ENCODE measurements around the gene IL1RL2.

IL1RL2 gene

GRCh38 chr2:102186791-102187495, at the start of gene IL1RL2:
IL1RL2 (plus strand) TSS chr2:102187023; CDS start chr2:102187868, 845 bp downstream.
- DNase-seq (ENCODE audit: low read depth), result no peak

- DNase-seq (ENCODE audit: low read depth), result no peak
These were observed 49.7 kb upstream of the IL1RL2 start for GRCh38 chr2:102137138-102137537.

DNA sequence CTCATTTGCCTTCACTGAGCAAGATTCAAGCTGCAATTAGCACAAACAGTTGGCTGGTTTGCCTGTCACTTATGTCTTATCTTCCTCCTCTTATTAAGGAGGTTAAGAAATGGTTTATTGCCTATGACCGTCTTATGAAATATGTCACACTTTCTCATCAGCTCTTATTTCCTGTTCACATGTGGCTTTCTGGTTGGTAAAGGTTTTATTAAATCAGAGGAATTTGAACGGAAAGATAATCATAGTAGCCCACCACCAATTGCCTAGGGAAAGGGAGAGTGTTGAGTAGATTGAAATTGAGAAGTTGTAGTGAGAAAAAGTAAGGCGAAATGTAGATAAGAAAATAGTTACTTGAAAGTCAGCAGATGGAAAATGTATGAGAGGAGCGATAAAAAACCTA, 48.5 kb upstream of the IL1RL2 start:
- DNase-seq (ENCODE audit: low read depth), result no peak

DNA sequence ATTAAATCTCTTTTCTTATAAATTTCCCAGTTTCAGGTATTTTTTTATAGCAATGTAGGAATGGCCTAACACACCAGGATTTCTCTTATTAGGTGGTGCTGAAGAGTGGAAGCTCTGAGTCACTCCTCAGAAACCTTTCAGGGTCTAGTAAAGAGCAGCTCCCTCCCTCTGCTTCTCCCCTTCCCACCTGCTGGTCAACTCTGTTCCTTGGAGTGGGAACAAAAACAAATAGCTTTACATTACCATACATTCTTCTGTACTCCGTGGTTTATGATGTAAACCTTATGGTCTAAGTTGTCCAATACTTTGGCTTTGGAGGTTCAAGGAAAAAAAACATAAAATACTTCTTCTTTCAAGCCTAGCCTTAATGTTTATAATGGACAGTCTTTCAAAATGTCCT, 47.0 kb upstream of the IL1RL2 start:
- DNase-seq (ENCODE audit: low read depth), result no peak

- no peak for DNase-seq (ENCODE audit: low read depth)
These were observed 46.4 kb upstream of the IL1RL2 start for GRCh38 chr2:102140377-102140776.

- DNase-seq (ENCODE audit: low read depth), result peak; percentile 95
These were observed 45.5 kb upstream of the IL1RL2 start for GRCh38 chr2:102141011-102141943.

GRCh38 chr2:102141970-102142828, 44.6 kb upstream of the IL1RL2 start, which contains the start of gene IL1R1:
IL1R1 (plus strand) TSS chr2:102142746; CDS start chr2:102157725, 14,979 bp downstream.
- peak; percentile 86 for DNase-seq (ENCODE audit: low read depth)

- DNase-seq (ENCODE audit: low read depth), result peak; percentile 60
These were observed 43.9 kb upstream of the IL1RL2 start for GRCh38 chr2:102142829-102143449.

GRCh38 chr2:102143450-102143985, 43.3 kb upstream of the IL1RL2 start:
- peak; percentile 58 for DNase-seq (ENCODE audit: low read depth)

GRCh38 chr2:102144128-102144527, 42.7 kb upstream of the IL1RL2 start:
- DNase-seq (ENCODE audit: low read depth), result peak; percentile 73

- no peak for DNase-seq (ENCODE audit: low read depth)
These were observed 41.7 kb upstream of the IL1RL2 start for GRCh38 chr2:102145107-102145506.

DNA sequence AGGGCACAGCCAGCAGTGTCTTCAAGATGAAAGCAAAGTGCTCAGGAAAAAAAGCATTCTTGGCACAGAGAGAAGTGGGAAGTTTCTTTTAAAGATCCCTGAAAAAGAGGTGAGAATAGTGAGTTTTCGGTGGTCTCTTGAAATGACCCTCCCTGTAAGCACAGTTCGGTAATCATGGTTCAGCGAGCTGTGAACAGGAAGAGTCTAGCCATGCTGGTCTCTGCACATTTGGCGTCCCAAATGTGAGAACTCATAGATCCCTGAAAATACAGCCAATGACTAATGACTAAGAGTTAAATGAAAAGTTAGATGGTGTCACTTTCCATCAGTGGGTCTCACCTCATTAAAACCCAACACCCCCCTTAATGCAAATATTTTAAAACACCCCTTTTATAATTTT, 40.9 kb upstream of the IL1RL2 start:
- no peak for DNase-seq (ENCODE audit: low read depth)

DNA sequence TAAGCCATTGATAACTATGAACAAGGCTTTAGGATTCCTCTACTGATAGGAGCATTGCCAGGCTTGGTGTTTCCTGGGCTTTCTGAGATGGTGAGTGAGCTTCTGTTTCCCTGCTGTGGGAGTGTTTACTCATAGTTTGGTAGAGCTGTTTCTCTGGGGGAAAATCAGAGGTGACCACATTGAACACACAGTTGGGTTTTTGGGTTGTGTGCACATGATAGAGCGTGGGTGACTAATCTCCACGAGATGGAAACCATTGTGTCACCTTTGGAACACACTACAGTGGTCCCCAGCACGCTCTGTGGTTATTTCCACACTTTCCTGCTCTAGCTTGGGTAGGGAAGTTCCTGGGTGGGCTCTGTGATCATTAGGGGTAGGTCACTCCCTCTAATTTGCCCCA, 38.9 kb upstream of the IL1RL2 start:
- DNase-seq (ENCODE audit: low read depth), result no peak

- no peak for DNase-seq (ENCODE audit: low read depth)
These were observed 37.6 kb upstream of the IL1RL2 start for GRCh38 chr2:102149243-102149642.

DNA sequence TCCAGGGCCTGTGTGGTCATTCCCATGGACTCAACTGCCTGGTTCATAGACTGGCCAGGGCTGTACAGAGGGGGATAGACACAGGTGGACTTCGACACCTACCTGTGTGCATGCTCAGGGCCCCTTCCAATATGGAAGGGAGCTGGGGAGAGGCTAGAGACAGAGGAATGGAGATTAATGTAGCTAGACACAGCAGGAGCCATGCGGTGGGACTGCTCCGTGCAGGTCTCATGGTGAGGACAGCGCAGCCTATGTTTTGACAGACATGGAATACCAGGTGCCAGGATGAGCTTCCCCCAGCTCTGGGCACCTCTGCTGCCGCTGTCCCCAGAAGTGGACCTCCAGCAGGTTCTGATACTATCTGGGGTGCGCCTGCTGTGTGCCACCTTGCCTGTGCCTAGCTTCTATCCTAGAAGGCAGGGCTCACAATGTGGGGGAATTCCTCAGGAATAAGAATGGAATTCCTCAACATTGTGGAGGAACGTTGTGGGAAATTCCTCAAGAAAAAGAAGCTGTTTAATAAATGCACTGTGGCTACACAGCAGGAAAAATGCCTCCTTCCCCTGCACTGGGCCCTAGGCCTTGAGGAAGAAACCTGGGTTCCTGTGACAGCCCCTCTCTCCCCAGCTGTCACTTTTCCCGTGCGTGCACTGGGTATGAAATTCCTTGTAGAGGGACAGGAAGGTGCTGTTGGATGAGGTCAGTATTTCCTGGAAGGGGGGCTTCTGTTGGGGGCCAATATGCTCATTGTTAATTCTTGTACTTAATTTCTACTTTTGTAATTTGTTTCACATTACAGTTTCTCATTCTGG, 37.0 kb upstream of the IL1RL2 start:
- no peak for DNase-seq (ENCODE audit: low read depth)

GRCh38 chr2:102154364-102154763, 32.5 kb upstream of the IL1RL2 start:
- DNase-seq (ENCODE audit: low read depth), result no peak

GRCh38 chr2:102154946-102155702, 31.7 kb upstream of the IL1RL2 start:
- DNase-seq (ENCODE audit: low read depth), result no peak

DNA sequence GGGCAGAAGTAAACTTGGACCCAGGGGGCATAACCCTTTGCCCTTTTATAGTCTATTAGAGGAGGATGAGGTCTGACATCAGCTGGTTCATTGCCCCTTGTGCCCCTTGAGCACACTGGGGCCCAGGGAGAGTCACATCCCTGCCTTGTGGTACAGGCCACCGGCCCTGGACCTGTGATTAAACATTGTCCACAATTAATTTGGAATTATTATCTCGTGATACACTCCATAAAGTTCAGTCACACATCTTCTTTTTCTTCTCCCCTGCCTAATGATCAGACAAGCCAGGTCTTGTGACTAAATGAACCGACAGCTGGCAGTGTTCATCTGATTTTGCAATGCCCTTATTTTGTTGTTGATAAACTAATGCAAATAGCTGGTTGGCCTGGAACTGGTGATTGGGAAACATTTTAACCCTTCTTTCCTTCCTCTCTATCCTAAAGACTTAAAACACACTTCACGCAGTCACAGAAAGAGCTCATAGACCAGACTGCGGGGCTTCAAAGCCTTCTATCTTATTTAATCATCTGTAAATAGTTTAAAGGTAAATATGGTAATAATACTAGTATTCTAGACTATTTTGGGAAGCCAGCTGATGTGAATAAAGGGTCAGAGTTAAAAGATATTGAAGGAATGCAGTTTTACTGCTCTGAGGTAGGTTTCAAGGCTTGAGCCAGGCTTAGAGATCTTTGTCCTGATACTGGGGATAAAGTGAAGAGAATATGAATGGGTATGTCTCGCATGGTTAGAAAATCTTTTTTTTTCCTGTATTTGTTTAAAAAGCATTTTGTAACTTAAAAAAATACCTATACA, 30.9 kb upstream of the IL1RL2 start:
- peak; percentile 91 for DNase-seq (ENCODE audit: low read depth)

All from fibroblast of gingiva (primary cell).